HepG2 (cell line): ENCODE results near the gene MDP1. TPM values are rescaled to one million over a fixed set of nuclear protein-coding genes. Genes with fewer than 3 reads are reported as not detected.

Source experiments
- BORCS8-MEF2B ChIP-seq: sonication (generic); formaldehyde crosslinking; IDR thresholded peaks from 2 replicates; pipeline ENCODE4 v1.8.0; 2022; ENCODE audit warnings: mild to moderate bottlenecking, missing genetic modification reagents
- HDAC6 ChIP-seq: fragments of 200-600 bp; sonication (generic); IDR thresholded peaks from 2 replicates; pipeline ENCODE4 v1.7.0; 2017; ENCODE audit warnings: mild to moderate bottlenecking, antibody characterized with exemption, low read length, low read depth
- NPAS2 ChIP-seq: sonication (generic); formaldehyde crosslinking; IDR thresholded peaks from 2 replicates; pipeline ENCODE4 v1.8.0; 2022; ENCODE audit warnings: mild to moderate bottlenecking, missing genetic modification reagents, borderline replicate concordance
- NR1H2 ChIP-seq: sonication (generic); formaldehyde crosslinking; IDR thresholded peaks from 2 replicates; pipeline ENCODE4 v1.8.1; 2022; ENCODE audit warnings: low read depth, missing genetic modification reagents, borderline replicate concordance
- POLR2AphosphoS5 ChIP-seq: IDR thresholded peaks from 2 replicates; pipeline ENCODE4 v1.6.1; 2012; ENCODE audit warnings: low read depth, low read length
- RFX5 ChIP-seq: IDR thresholded peaks from 2 replicates; pipeline ENCODE4 v1.6.1; 2011; ENCODE audit warnings: low read depth, low read length, improper control_type of control experiment
- SP140L ChIP-seq: sonication (generic); formaldehyde crosslinking; IDR thresholded peaks from 2 replicates; pipeline ENCODE4 v1.4.0; 2020; ENCODE audit warnings: missing genetic modification reagents, borderline replicate concordance
- ZFP36L2 ChIP-seq: sonication (generic); formaldehyde crosslinking; IDR thresholded peaks from 2 replicates; pipeline ENCODE4 v1.4.0; 2020; ENCODE audit warnings: missing genetic modification reagents
- ZNF335 ChIP-seq: sonication (generic); formaldehyde crosslinking; IDR thresholded peaks from 2 replicates; pipeline ENCODE4 v1.4.0; 2020; ENCODE audit warnings: missing genetic modification reagents
- ZNF543 ChIP-seq: sonication (generic); formaldehyde crosslinking; IDR thresholded peaks from 2 replicates; pipeline ENCODE4 v1.4.0; 2020; ENCODE audit warnings: mild to moderate bottlenecking, missing genetic modification reagents
- polyA plus RNA-seq, 8 experiments: library from polyadenylated mRNA; depleted of rRNA in 3 of 8; stranded (reverse) in 7 of 8; unstranded in 1 of 8; fragments of >200 nt; fragmentation: Illumina TruSeq in 4 of 8; extraction: Trizol in 4 of 8; gene quantifications; 2 replicates each; pipeline versions ENCODE4 v1.2.1 to v1.2.3, GENCODE V29; 2011 to 2016; ENCODE audit warnings: low read depth in 4 of 8, missing spikeins in 1 of 8, mixed read lengths in 1 of 8; ENCODE audit not compliant: insufficient read depth in 1 of 8
- total RNA-seq, 5 experiments: library from RNA; depleted of rRNA; stranded (reverse); fragments of >200 nt; fragmentation: Illumina TruSeq; extraction: Trizol; gene quantifications; 2 replicates each; pipeline ENCODE4 v1.2.3, GENCODE V29; 2016; ENCODE audit warnings: low read depth in 1 of 5
- TF ChIP-seq, protein P1 (sequence below): sonication (generic); formaldehyde crosslinking; IDR thresholded peaks from 2 replicates; pipeline ENCODE4 v1.4.0; 2020; ENCODE audit warnings: missing genetic modification reagents, borderline replicate concordance
- TF ChIP-seq, protein P2 (sequence below): IDR thresholded peaks from 2 replicates; pipeline ENCODE4 v1.6.1; 2016; ENCODE audit warnings: missing compliant biosample characterization, missing genetic modification reagents, borderline replicate concordance
- TF ChIP-seq, protein P3 (sequence below): sonication (generic); formaldehyde crosslinking; IDR thresholded peaks from 2 replicates; pipeline ENCODE4 v1.8.0; 2023; ENCODE audit warnings: mild to moderate bottlenecking, missing genetic modification reagents
- TF ChIP-seq, protein P4 (sequence below): sonication (generic); formaldehyde crosslinking; IDR thresholded peaks from 2 replicates; pipeline ENCODE4 v1.9.0; 2021; ENCODE audit warnings: missing genetic modification reagents, mild to moderate bottlenecking, borderline replicate concordance
- TF ChIP-seq, protein P5 (sequence below): sonication (generic); formaldehyde crosslinking; IDR thresholded peaks from 2 replicates; pipeline ENCODE4 v1.4.0; 2020; ENCODE audit warnings: missing genetic modification reagents

MDP1 gene
- total and polyA plus RNA-seq, 2 of the 13 experiments (the other 11 are each of a cell fraction or from before 2014, with no cell fraction given), result 44.1 to 48.7 TPM

DNA sequence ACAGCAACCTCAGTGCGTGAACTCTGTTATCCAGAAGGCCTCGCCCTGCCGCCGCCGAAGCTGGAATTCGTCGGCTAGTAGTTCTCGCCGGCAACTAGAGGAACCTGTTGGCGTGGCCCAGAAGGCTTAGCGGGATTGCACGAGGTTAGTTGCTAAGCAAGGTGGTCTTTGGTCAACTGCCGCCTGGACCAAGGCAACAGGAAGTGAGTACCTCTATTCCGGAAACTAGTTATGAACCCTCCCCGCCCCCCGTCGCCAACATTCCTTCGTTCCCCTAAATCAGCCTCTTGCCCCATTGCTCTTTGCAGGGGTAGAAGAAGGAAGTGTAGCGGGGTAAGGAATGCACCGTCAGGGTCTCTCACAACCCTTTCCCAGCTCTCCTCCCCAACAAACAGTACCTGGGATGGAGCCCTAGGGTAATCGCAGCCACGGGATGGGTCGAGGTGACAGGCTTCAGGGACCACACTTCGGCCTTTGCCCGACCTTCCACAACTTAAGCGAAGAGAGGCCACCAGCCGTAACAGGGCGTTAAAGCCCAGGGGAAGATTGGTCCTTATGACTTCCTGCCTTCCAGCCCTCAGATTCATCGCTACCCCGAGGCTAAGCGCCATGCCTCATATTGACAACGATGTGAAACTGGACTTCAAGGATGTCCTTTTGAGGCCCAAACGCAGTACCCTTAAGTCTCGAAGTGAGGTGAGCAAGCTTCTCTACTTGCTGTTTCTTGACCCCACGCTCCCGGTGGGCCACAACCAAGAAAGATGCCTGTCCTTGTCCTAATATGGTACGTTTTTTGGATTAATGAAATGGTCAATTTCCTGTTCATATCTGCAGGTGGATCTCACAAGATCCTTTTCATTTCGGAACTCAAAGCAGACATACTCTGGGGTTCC lies 17.0 kb upstream of the MDP1 start, which contains the start of gene GMPR2 (continued):
- TF ChIP-seq, protein P1, sequence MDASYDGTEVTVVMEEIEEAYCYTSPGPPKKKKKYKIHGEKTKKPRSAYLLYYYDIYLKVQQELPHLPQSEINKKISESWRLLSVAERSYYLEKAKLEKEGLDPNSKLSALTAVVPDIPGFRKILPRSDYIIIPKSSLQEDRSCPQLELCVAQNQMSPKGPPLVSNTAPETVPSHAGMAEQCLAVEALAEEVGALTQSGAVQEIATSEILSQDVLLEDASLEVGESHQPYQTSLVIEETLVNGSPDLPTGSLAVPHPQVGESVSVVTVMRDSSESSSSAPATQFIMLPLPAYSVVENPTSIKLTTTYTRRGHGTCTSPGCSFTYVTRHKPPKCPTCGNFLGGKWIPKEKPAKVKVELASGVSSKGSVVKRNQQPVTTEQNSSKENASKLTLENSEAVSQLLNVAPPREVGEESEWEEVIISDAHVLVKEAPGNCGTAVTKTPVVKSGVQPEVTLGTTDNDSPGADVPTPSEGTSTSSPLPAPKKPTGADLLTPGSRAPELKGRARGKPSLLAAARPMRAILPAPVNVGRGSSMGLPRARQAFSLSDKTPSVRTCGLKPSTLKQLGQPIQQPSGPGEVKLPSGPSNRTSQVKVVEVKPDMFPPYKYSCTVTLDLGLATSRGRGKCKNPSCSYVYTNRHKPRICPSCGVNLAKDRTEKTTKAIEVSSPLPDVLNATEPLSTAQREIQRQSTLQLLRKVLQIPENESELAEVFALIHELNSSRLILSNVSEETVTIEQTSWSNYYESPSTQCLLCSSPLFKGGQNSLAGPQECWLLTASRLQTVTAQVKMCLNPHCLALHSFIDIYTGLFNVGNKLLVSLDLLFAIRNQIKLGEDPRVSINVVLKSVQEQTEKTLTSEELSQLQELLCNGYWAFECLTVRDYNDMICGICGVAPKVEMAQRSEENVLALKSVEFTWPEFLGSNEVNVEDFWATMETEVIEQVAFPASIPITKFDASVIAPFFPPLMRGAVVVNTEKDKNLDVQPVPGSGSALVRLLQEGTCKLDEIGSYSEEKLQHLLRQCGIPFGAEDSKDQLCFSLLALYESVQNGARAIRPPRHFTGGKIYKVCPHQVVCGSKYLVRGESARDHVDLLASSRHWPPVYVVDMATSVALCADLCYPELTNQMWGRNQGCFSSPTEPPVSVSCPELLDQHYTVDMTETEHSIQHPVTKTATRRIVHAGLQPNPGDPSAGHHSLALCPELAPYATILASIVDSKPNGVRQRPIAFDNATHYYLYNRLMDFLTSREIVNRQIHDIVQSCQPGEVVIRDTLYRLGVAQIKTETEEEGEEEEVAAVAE (CRISPR knock-in tag), result peak; percentile 68; the same call in 1 of the 2 replicates
- no peak; the same call in 1 of the 2 replicates for TF ChIP-seq SP140L
- TF ChIP-seq NPAS2, result 0 out of 2 replicates have a peak, but pooled peaks have one; percentile 20
- peak; percentile 93 for TF ChIP-seq ZNF335
- 0 out of 2 replicates have a peak, but pooled peaks have one; percentile 50 for TF ChIP-seq NR1H2 (CRISPR knock-in tag)
- TF ChIP-seq, protein P2, sequence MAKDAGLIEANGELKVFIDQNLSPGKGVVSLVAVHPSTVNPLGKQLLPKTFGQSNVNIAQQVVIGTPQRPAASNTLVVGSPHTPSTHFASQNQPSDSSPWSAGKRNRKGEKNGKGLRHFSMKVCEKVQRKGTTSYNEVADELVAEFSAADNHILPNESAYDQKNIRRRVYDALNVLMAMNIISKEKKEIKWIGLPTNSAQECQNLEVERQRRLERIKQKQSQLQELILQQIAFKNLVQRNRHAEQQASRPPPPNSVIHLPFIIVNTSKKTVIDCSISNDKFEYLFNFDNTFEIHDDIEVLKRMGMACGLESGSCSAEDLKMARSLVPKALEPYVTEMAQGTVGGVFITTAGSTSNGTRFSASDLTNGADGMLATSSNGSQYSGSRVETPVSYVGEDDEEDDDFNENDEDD (CRISPR knock-in tag), result peak; percentile 83
- peak; percentile 74 for TF ChIP-seq ZNF543 (CRISPR knock-in tag)
- no peak; the same call in 1 of the 2 replicates for TF ChIP-seq ZFP36L2
- TF ChIP-seq, protein P3, sequence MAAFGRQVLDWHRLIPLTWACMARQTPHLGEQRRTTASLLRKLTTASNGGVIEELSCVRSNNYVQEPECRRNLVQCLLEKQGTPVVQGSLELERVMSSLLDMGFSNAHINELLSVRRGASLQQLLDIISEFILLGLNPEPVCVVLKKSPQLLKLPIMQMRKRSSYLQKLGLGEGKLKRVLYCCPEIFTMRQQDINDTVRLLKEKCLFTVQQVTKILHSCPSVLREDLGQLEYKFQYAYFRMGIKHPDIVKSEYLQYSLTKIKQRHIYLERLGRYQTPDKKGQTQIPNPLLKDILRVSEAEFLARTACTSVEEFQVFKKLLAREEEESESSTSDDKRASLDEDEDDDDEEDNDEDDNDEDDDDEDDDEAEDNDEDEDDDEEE, result peak; percentile 90; the same call in 1 of the 2 replicates
- peak; percentile 74 for TF ChIP-seq BORCS8-MEF2B (CRISPR knock-in tag)
- TF ChIP-seq RFX5, result peak; percentile 92
- TF ChIP-seq POLR2AphosphoS5, result peak; percentile 93
- TF ChIP-seq HDAC6, result no peak
- TF ChIP-seq, protein P4, sequence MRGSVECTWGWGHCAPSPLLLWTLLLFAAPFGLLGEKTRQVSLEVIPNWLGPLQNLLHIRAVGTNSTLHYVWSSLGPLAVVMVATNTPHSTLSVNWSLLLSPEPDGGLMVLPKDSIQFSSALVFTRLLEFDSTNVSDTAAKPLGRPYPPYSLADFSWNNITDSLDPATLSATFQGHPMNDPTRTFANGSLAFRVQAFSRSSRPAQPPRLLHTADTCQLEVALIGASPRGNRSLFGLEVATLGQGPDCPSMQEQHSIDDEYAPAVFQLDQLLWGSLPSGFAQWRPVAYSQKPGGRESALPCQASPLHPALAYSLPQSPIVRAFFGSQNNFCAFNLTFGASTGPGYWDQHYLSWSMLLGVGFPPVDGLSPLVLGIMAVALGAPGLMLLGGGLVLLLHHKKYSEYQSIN, result no peak
- TF ChIP-seq, protein P5, sequence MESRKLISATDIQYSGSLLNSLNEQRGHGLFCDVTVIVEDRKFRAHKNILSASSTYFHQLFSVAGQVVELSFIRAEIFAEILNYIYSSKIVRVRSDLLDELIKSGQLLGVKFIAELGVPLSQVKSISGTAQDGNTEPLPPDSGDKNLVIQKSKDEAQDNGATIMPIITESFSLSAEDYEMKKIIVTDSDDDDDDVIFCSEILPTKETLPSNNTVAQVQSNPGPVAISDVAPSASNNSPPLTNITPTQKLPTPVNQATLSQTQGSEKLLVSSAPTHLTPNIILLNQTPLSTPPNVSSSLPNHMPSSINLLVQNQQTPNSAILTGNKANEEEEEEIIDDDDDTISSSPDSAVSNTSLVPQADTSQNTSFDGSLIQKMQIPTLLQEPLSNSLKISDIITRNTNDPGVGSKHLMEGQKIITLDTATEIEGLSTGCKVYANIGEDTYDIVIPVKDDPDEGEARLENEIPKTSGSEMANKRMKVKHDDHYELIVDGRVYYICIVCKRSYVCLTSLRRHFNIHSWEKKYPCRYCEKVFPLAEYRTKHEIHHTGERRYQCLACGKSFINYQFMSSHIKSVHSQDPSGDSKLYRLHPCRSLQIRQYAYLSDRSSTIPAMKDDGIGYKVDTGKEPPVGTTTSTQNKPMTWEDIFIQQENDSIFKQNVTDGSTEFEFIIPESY (CRISPR knock-in tag), result 0 out of 2 replicates have a peak, but pooled peaks have one; percentile 67
